H9 (cell line): ENCODE measurements around the gene IDH2. TPM values are rescaled to one million over a fixed set of nuclear protein-coding genes. Genes with fewer than 3 reads are reported as not detected.

Source experiments
- DNase-seq: peaks from one replicate; pipeline ENCODE4 v3.0.0-alpha.2; 2017
- H2AFZ ChIP-seq: one replicate; pipeline ENCODE4 v1.6.1; 2013; ENCODE audit warnings: mild to moderate bottlenecking, low read length, control low read depth, moderate library complexity
- H2AK5ac ChIP-seq: 2 replicates; pipeline ENCODE4 v1.6.1; 2013; ENCODE audit warnings: low read length, control low read depth, mixed read lengths; ENCODE audit not compliant: insufficient read length
- H2BK120ac ChIP-seq: one replicate; pipeline ENCODE4 v1.6.1; 2013; ENCODE audit warnings: low read depth, mild to moderate bottlenecking, low read length, control low read depth, inconsistent platforms; ENCODE audit not compliant: poor library complexity, severe bottlenecking
- H2BK12ac ChIP-seq: 2 replicates; pipeline ENCODE4 v1.6.1; 2013; ENCODE audit warnings: low read length, control low read depth, mixed read lengths, low read depth; ENCODE audit not compliant: insufficient read length
- H2BK15ac ChIP-seq: 2 replicates; pipeline ENCODE4 v1.6.1; 2013; ENCODE audit warnings: low read depth, low read length, control low read depth
- H2BK20ac ChIP-seq: one replicate; pipeline ENCODE4 v1.6.1; 2013; ENCODE audit warnings: low read depth, mild to moderate bottlenecking, low read length, control low read depth, inconsistent platforms; ENCODE audit not compliant: poor library complexity, severe bottlenecking
- H2BK5ac ChIP-seq: 2 replicates; pipeline ENCODE4 v1.6.1; 2013; ENCODE audit warnings: low read length, control low read depth, mixed read lengths; ENCODE audit not compliant: insufficient read length
- H3K14ac ChIP-seq: 2 replicates; pipeline ENCODE4 v1.6.1; 2013; ENCODE audit warnings: low read length, control low read depth; ENCODE audit not compliant: insufficient read depth
- H3K18ac ChIP-seq: 2 replicates; pipeline ENCODE4 v1.6.1; 2013; ENCODE audit warnings: low read depth, mild to moderate bottlenecking, mixed read lengths, low read length, control low read depth; ENCODE audit not compliant: insufficient read length
- H3K23ac ChIP-seq: 2 replicates; pipeline ENCODE4 v1.6.1; 2013; ENCODE audit warnings: low read length, control low read depth, mixed read lengths, low read depth; ENCODE audit not compliant: insufficient read length
- H3K23me2 ChIP-seq: 2 replicates; pipeline ENCODE4 v1.6.1; 2013; ENCODE audit warnings: low read depth, mild to moderate bottlenecking, mixed read lengths, low read length, control low read depth; ENCODE audit not compliant: insufficient read length, poor library complexity, severe bottlenecking
- H3K27ac ChIP-seq: 2 replicates; pipeline ENCODE4 v1.5.1; 2013; ENCODE audit warnings: low read length, control low read depth, mixed read lengths, low read depth; ENCODE audit not compliant: insufficient read length
- H3K27me3 ChIP-seq: 2 replicates; pipeline ENCODE4 v1.6.1; 2013; ENCODE audit warnings: low read length, control low read depth, inconsistent platforms; ENCODE audit not compliant: insufficient read depth
- H3K4ac ChIP-seq: 2 replicates; pipeline ENCODE4 v1.6.1; 2013; ENCODE audit warnings: low read depth, mild to moderate bottlenecking, control low read depth, inconsistent platforms, low read length, moderate library complexity
- H3K4me1 ChIP-seq: 2 replicates; pipeline ENCODE4 v1.6.1; 2013; ENCODE audit warnings: low read length, control low read depth, inconsistent platforms; ENCODE audit not compliant: insufficient read depth
- H3K4me2 ChIP-seq: 2 replicates; pipeline ENCODE4 v1.6.1; 2013; ENCODE audit warnings: low read length, control low read depth, mixed read lengths; ENCODE audit not compliant: insufficient read length, insufficient read depth
- H3K56ac ChIP-seq: 2 replicates; pipeline ENCODE4 v1.6.1; 2013; ENCODE audit warnings: low read depth, mild to moderate bottlenecking, mixed read lengths, low read length, control low read depth; ENCODE audit not compliant: insufficient read length
- H3K79me1 ChIP-seq: 2 replicates; pipeline ENCODE4 v1.6.1; 2013; ENCODE audit warnings: low read depth, mild to moderate bottlenecking, moderate library complexity, low read length, control low read depth, inconsistent platforms; ENCODE audit not compliant: insufficient read depth, poor library complexity, severe bottlenecking
- H3K79me2 ChIP-seq: 2 replicates; pipeline ENCODE4 v1.6.1; 2013; ENCODE audit warnings: low read length, control low read depth, inconsistent platforms; ENCODE audit not compliant: insufficient read depth
- H3K9ac ChIP-seq: 2 replicates; pipeline ENCODE4 v1.6.1; 2013; ENCODE audit warnings: low read length, control low read depth, mixed read lengths; ENCODE audit not compliant: insufficient read length; ENCODE audit errors: extremely low read depth
- H3K9me3 ChIP-seq: one replicate; pipeline ENCODE4 v1.6.1; 2013; ENCODE audit warnings: low read depth, low read length, inconsistent platforms; ENCODE audit not compliant: control insufficient read depth
- H3T11ph ChIP-seq: one replicate; pipeline ENCODE4 v1.6.1; 2013; ENCODE audit warnings: mild to moderate bottlenecking, low read length, control low read depth, inconsistent platforms
- H4K20me1 ChIP-seq: one replicate; pipeline ENCODE4 v1.6.1; 2013; ENCODE audit not compliant: control insufficient read depth, insufficient read length, insufficient read depth
- H4K5ac ChIP-seq: 2 replicates; pipeline ENCODE4 v1.6.1; 2013; ENCODE audit warnings: low read depth, mild to moderate bottlenecking, mixed read lengths, low read length, control low read depth; ENCODE audit not compliant: insufficient read length
- H4K8ac ChIP-seq: replicated peaks from 2 replicates; pipeline ENCODE4 v1.6.1; 2013; ENCODE audit warnings: low read length, control low read depth, mixed read lengths, low read depth; ENCODE audit not compliant: insufficient read length
- H4K91ac ChIP-seq: 2 replicates; pipeline ENCODE4 v1.6.1; 2013; ENCODE audit warnings: low read depth, mild to moderate bottlenecking, moderate library complexity, mixed read lengths, low read length, control low read depth; ENCODE audit not compliant: insufficient read length
- H3K27ac Mint-ChIP-seq, 3 experiments: 2 replicates in 2 of 3; 3 replicates in 1 of 3; pipeline ENCODE4 v1.8.0; 2020 to 2021; ENCODE audit warnings: mixed read lengths in 3 of 3, mild to moderate bottlenecking in 1 of 3, moderate library complexity in 1 of 3
- H3K27me3 Mint-ChIP-seq: 2 replicates; pipeline ENCODE4 v1.8.0; 2021; ENCODE audit warnings: low read depth, mild to moderate bottlenecking, moderate library complexity, mixed read lengths
- H3K36me3 Mint-ChIP-seq, 3 experiments: 2 replicates in 2 of 3; 3 replicates in 1 of 3; pipeline ENCODE4 v1.8.0; 2020 to 2021; ENCODE audit warnings: low read depth in 3 of 3, mixed read lengths in 3 of 3; ENCODE audit not compliant: insufficient read depth in 1 of 3
- H3K4me1 Mint-ChIP-seq, 2 experiments: 2 replicates each; pipeline ENCODE4 v1.8.0; 2020; ENCODE audit warnings: mixed read lengths in 2 of 2
- H3K4me3 Mint-ChIP-seq, 2 experiments: 2 replicates in 1 of 2; 3 replicates in 1 of 2; pipeline ENCODE4 v1.8.0; 2020 to 2021; ENCODE audit warnings: mild to moderate bottlenecking in 2 of 2, mixed read lengths in 2 of 2, moderate library complexity in 1 of 2
- H3K9me3 Mint-ChIP-seq, 2 experiments: 2 replicates in 1 of 2; 3 replicates in 1 of 2; pipeline ENCODE4 v1.8.0; 2020; ENCODE audit warnings: mild to moderate bottlenecking in 2 of 2, mixed read lengths in 2 of 2, moderate library complexity in 1 of 2
- WGBS: extraction: QIAGEN DNeasy Blood & Tissue Kit; methylation state at CpG from one replicate; pipeline ENCODE4 v1.1.7; 2013; ENCODE audit warnings: missing lambda C conversion rate, low lambda C conversion rate, mixed read lengths; ENCODE audit not compliant: insufficient read length; ENCODE audit errors: extremely low coverage; 5-methylcytosine and 5-hydroxymethylcytosine counted together
- total RNA-seq: library from RNA; stranded (reverse); gene quantifications from 2 replicates; pipeline ENCODE4 v1.2.1, GENCODE V29; 2021
- TF ChIP-seq, protein P1 (sequence below): fragments of 200-600 bp; sonication (generic); conservative IDR thresholded peaks from 3 replicates; pipeline ENCODE4 v1.8.0; 2021; ENCODE audit warnings: antibody characterized with exemption, mild to moderate bottlenecking

IDH2 gene
- total RNA-seq, 1 experiment from 2014 or later, result 57.7 TPM

DNA sequence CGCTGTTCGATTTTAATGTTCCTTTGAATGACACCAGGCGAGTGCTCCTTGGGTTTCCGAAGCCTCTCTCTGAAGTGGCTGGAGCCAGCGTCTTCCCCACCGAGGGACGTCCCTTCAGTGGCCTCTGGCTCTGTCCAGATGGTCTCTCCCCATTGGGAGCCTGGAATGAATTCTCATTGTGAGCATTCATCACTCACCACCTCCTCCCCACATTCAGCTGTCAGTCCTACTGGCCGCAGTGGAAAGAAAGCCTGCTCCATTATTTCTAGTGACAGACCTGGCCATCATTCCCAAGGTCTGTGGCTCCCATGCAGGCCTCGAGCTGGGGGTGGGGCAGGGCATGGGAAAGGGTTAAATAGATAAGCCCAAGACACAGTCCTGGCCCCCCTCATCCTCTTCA lies 65.9 kb downstream of the IDH2 start:
- H3K18ac ChIP-seq, result no peak overlapping the region
- no peak overlapping the region for H2BK15ac ChIP-seq
- H3K27ac ChIP-seq, result no peak overlapping the region
- Mint-ChIP-seq H3K4me3 (no peak overlapping the region), H3K36me3 (no peaks in the 10 kb centered on the region), H3K27ac (no peak overlapping the region; a peak in 1 of 7 replicates), H3K27me3 (no peaks in the 10 kb centered on the region; the same call in 1 of the 2 replicates), H3K9me3 (no peaks in the 10 kb centered on the region), H3K4me1 (peaks cover 48 to 62% of the 10 kb centered on the region in 2 experiments)
- 0 out of 2 replicates have a peak, but pooled peaks cover 2% of the 10 kb centered on the region for H3K79me2 ChIP-seq
- H3K27me3 ChIP-seq, result no peaks in the 10 kb centered on the region
- no peaks in the 10 kb centered on the region for H4K20me1 ChIP-seq
- no peak overlapping the region for H4K91ac ChIP-seq
- peaks cover 14% of the 10 kb centered on the region; the same call in 1 of the 2 replicates for H3K4me1 ChIP-seq
- no peak overlapping the region for H3K4me2 ChIP-seq
- no peak overlapping the region for H4K8ac ChIP-seq
- H3K23ac ChIP-seq, result no peak overlapping the region
- H2BK120ac ChIP-seq, result no peak overlapping the region
- H2AK5ac ChIP-seq, result no peak overlapping the region
- no CpG with 5 or more reads among the region's 9 CpGs for WGBS
- H3T11ph ChIP-seq, result no peak overlapping the region
- no peaks in the 10 kb centered on the region for H3K9me3 ChIP-seq
- no peak overlapping the region for H2AFZ ChIP-seq
- no peak overlapping the region for H2BK20ac ChIP-seq
- H2BK5ac ChIP-seq, result no peak overlapping the region
- no peak overlapping the region for H2BK12ac ChIP-seq
- no peak overlapping the region for H3K14ac ChIP-seq
- H3K23me2 ChIP-seq, result no peaks in the 10 kb centered on the region
- no peaks in the 10 kb centered on the region for H3K79me1 ChIP-seq
- TF ChIP-seq, protein P1, sequence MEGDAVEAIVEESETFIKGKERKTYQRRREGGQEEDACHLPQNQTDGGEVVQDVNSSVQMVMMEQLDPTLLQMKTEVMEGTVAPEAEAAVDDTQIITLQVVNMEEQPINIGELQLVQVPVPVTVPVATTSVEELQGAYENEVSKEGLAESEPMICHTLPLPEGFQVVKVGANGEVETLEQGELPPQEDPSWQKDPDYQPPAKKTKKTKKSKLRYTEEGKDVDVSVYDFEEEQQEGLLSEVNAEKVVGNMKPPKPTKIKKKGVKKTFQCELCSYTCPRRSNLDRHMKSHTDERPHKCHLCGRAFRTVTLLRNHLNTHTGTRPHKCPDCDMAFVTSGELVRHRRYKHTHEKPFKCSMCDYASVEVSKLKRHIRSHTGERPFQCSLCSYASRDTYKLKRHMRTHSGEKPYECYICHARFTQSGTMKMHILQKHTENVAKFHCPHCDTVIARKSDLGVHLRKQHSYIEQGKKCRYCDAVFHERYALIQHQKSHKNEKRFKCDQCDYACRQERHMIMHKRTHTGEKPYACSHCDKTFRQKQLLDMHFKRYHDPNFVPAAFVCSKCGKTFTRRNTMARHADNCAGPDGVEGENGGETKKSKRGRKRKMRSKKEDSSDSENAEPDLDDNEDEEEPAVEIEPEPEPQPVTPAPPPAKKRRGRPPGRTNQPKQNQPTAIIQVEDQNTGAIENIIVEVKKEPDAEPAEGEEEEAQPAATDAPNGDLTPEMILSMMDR, result no peak
- H3K4ac ChIP-seq, result no peak overlapping the region
- H4K5ac ChIP-seq, result no peak overlapping the region
- no peak overlapping the region for H3K9ac ChIP-seq
- no peak overlapping the region for H3K56ac ChIP-seq
- no peak for DNase-seq
